ENCODE results near the gene SORCS2. TPM values are rescaled to one million over a fixed set of nuclear protein-coding genes. Genes with fewer than 3 reads are reported as not detected.

Gene SORCS2
- total RNA-seq, 4 donors from 2014 or later: 0.48 to 1.8 (median 0.68) TPM; not detected in 1

DNA sequence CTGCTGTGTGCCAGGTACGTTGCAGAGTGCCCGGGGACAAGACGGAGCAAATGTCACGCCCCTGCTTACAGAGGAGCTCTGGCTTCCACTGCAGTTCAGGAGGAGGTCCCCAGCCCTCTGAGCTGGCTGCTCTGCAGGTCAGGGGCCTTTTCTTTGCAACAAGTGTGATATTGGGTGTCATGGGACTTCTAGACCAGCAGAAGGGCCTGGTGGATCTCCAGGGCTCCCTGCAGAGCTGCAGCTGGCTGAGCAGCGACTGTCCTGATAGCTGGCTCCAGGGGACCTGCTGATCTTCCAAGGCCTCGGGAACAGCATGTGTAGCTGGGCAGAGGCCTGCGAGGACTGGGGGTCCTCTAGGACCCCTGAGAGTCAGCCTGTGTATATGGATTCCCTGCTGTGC lies 120.4 kb downstream of the SORCS2 start:
- H3K4me1 ChIP-seq: no peaks in the 10 kb centered on the region
- H3K36me3 ChIP-seq: no peaks in the 10 kb centered on the region
- H3K4me3 ChIP-seq: no peak overlapping the region
- 85% methylated on average over 7 of the region's 7 CpGs; no CpG with 5 or more reads in 1 of the 2 donors for WGBS, 2 donors (ENCODE audit: low coverage in 1 of 2)
- H3K9me3 ChIP-seq: no peaks in the 10 kb centered on the region
- in situ Hi-C loops (cut with MboI; ENCODE audit: low pct_ligation_motif_present in 1 of 4, low pct_unique_long_range_greater_than_20kb in 1 of 4, low sequenced_read_pairs in 3 of 4): no loop called here
- TF ChIP-seq EP300 (IDR thresholded peaks at IDR 0.05; ENCODE audit: low read depth): no peak
- TF ChIP-seq CTCF (IDR thresholded peaks at IDR 0.05): no peak
- no peak for TF ChIP-seq POLR2A (IDR thresholded peaks at IDR 0.05)
- TF ChIP-seq POLR2AphosphoS5 (IDR thresholded peaks at IDR 0.05): no peak
- intact Hi-C loops (cut with DNase I; ENCODE audit: low total_unique reads): no loop called here
- no peaks in the 10 kb centered on the region for H3K27me3 ChIP-seq
- H3K27ac ChIP-seq: no peak overlapping the region
- DNase-seq: no peak

DNA sequence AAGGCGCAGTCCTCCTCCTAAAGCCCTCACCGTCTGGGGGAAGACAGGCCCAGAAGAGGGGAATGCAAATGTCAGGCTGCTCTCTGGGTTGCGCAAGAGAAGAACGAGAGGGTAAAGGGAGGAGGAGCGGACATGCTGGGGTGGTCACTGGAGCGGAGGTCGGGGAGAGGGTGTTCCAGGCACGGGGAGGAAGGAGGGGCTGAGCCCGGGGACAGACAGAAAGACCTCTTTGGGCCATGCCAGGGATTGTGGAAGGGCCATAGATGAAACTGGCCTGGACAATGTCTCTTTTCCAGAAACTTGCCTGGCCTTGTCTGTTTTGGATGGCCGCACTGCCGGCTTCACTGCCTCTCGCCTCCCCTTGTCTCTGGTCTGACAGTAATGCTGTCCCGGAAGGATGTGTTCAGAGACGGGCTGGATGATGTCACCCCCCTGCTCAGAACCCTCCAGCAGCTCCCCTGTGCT lies 121.0 kb downstream of the SORCS2 start:
- Histone ChIP-seq H3K4me3 (no peak overlapping the region), H3K9me3 (no peaks in the 10 kb centered on the region), H3K27ac (peak overlapping the region in 2 of 4 donors; percentile 34 to 35), H3K27me3 (no peaks in the 10 kb centered on the region), H3K4me1 (no peaks in the 10 kb centered on the region), H3K36me3 (no peaks in the 10 kb centered on the region)
- in situ Hi-C loops (cut with MboI; ENCODE audit: low pct_ligation_motif_present in 1 of 4, low pct_unique_long_range_greater_than_20kb in 1 of 4, low sequenced_read_pairs in 3 of 4) (no loop called here), intact Hi-C loops (cut with DNase I; ENCODE audit: low total_unique reads) (no loop called here)
- TF ChIP-seq POLR2A (IDR thresholded peaks at IDR 0.05) (no peak), CTCF (IDR thresholded peaks at IDR 0.05) (no peak), EP300 (IDR thresholded peaks at IDR 0.05; ENCODE audit: low read depth) (no peak), POLR2AphosphoS5 (IDR thresholded peaks at IDR 0.05) (no peak)
- WGBS, 2 donors (ENCODE audit: low coverage in 1 of 2): 61 to 71% methylated on average over 7 to 14 of the region's 14 CpGs
- DNase-seq: no peak

- Histone ChIP-seq H3K27ac (peak overlapping the region in 2 of 4 donors; percentile 34 to 35), H3K27me3 (no peaks in the 10 kb centered on the region), H3K36me3 (no peaks in the 10 kb centered on the region), H3K9me3 (peaks cover 1 to 3% of the 10 kb centered on the region in 2 donors), H3K4me1 (no peaks in the 10 kb centered on the region), H3K4me3 (no peak overlapping the region)
- no peak for DNase-seq
- intact Hi-C loops (cut with DNase I; ENCODE audit: low total_unique reads): no loop called here
- in situ Hi-C loops (cut with MboI; ENCODE audit: low pct_ligation_motif_present in 1 of 4, low pct_unique_long_range_greater_than_20kb in 1 of 4, low sequenced_read_pairs in 3 of 4): no loop called here
- TF ChIP-seq POLR2A (IDR thresholded peaks at IDR 0.05): no peak
- no peak for TF ChIP-seq POLR2AphosphoS5 (IDR thresholded peaks at IDR 0.05)
- no peak for TF ChIP-seq CTCF (IDR thresholded peaks at IDR 0.05)
- no peak for TF ChIP-seq EP300 (IDR thresholded peaks at IDR 0.05; ENCODE audit: low read depth)
- WGBS, 2 donors (ENCODE audit: low coverage in 1 of 2): 85 to 96% methylated on average over 4 to 11 of the region's 11 CpGs
These were observed 121.7 kb downstream of the SORCS2 start for GRCh38 chr4:7313991-7314390.

DNA sequence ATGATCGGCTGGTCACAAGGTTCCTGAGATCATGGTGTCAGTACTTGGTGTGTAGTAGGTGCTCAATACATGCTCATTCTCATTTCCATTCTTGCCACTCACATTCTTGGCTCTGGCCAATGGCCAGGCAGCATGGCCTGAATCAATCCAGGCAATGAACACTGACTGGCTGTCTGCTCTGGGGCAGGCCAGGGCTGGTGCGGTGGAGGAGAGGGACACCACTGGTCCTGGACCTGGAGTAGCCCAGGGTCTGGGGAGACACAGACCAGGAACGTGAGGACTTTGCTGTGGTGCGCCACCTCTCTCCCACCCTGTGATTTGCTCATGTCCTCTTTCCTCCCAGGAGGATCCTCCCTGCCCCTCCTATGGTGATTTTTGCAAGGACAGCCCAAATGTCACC lies 122.9 kb downstream of the SORCS2 start:
- H3K9me3 ChIP-seq: peaks cover 5 to 9% of the 10 kb centered on the region in 2 donors
- no peaks in the 10 kb centered on the region for H3K4me1 ChIP-seq
- H3K4me3 ChIP-seq: no peak overlapping the region
- H3K36me3 ChIP-seq: no peaks in the 10 kb centered on the region
- in situ Hi-C loops (cut with MboI; ENCODE audit: low pct_ligation_motif_present in 1 of 4, low pct_unique_long_range_greater_than_20kb in 1 of 4, low sequenced_read_pairs in 3 of 4) (no loop called here), intact Hi-C loops (cut with DNase I; ENCODE audit: low total_unique reads) (no loop called here)
- WGBS, 2 donors (ENCODE audit: low coverage in 1 of 2): 83 to 91% methylated on average over 1 to 4 of the region's 4 CpGs
- DNase-seq: no peak
- TF ChIP-seq CTCF (IDR thresholded peaks at IDR 0.05) (no peak), EP300 (IDR thresholded peaks at IDR 0.05; ENCODE audit: low read depth) (no peak), POLR2A (IDR thresholded peaks at IDR 0.05) (no peak), POLR2AphosphoS5 (IDR thresholded peaks at IDR 0.05) (no peak)
- no peaks in the 10 kb centered on the region for H3K27me3 ChIP-seq
- H3K27ac ChIP-seq: no peak overlapping the region
